Measurements from ENCODE around the gene SSX2B.
"Not testable (repeated sequence)": the region's sequence is repeated elsewhere in the genome, so short reads cannot be mapped to it uniquely, and the experiment has no call there.

SSX2B gene, protein sequence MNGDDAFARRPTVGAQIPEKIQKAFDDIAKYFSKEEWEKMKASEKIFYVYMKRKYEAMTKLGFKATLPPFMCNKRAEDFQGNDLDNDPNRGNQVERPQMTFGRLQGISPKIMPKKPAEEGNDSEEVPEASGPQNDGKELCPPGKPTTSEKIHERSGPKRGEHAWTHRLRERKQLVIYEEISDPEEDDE

GRCh38 chrX:52750952-52751351 lies at the start of gene SSX2B:
TSS of gene SSX2B (plus strand) at chrX:52751252. CDS start at chrX:52752681, 1,429 bp downstream.
- not testable (repeated sequence) for DNase-seq

DNA sequence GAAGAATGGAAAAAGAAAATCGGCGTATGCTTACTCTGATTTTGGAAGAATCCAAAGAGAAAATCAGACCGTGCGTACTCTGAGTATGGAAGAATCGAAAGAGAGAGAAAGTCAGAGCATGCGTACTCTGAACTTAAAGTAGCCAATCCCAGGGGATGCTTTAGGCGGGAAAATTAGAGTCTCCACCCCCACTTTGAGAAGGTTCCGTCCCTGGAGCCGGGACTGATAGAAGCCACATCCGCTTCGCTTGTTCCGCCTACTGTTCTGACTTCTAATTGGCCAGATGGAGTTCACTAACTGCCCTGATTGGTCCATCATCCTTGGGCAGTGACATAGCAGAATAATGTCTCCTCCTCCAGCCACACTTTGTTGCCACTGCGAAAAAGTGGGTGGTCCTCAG lies 44.0 kb upstream of the SSX2B start, which contains the start of gene SSX2:
Gene SSX2 (minus strand): TSS at position 101 of the 400 bp plus-strand sequence. CDS start 1,429 bp downstream, outside the sequence.
- not testable (repeated sequence) for DNase-seq

GRCh38 chrX:52765983-52766382 lies 14.9 kb downstream of the SSX2B start:
- DNase-seq: not testable (repeated sequence)

- not testable (repeated sequence) for DNase-seq
Measured at GRCh38 chrX:52773504-52773903, 22.5 kb downstream of the SSX2B start.

DNA sequence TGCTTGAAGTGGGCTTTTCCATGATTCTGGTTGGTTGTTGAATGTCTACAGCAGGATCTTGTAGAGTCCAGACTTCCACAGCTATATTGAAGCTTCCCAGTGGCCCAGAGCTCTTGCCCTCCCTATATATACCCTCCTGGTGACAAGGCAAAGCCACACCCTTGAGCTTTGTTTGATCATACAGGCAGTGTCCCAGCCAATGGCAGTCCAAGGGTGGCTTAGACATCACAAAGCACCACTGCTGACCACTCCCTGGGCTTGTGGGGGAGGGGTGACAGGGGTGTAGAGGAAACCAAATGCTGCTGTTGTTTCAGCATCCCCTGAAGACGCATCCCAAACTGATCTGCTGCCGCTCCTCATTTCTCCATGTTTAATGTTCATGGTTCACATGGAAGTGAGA lies 46.3 kb downstream of the SSX2B start, which contains the start of gene SPANXN5:
Gene SPANXN5 (minus strand): TSS at position 101 of the 400 bp plus-strand sequence. CDS start 79 bp downstream, at position 22.
- not testable (repeated sequence) for DNase-seq

DNA sequence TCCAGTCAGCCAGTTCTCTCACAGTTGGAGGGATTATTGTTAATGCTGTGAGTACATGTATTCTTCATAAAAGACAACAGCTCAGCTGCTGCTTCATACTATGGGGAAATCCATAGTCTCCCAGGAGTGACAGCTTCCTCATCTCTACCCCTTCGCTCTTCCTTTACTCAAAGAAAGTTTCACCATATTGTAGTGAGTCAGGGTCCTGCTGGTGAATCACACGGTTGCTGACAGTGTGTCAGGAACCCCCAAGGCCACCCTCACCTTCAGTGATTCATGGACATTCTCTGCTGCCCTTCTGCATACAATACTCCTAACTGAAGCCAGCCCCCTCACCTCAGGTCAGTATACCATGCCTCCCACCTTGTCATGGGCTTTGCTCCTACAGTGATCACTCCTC lies 53.8 kb downstream of the SSX2B start:
- not testable (repeated sequence) for DNase-seq

Measured in NCI-H2107 (cell line).